B cell (primary cell): ENCODE results near the gene SIPA1L3.

ENCODE experiments used
- EZH2 ChIP-seq: IDR thresholded peaks from 2 replicates; pipeline ENCODE4 v1.6.1; 2012; ENCODE audit warnings: borderline replicate concordance, low read depth, mild to moderate bottlenecking, moderate library complexity, low read length; ENCODE audit not compliant: insufficient read depth, poor library complexity, severe bottlenecking
- TF ChIP-seq, protein P1 (sequence below): fragments of 200-600 bp; IDR thresholded peaks from one replicate; pipeline ENCODE4 v1.8.0; 2022; ENCODE audit warnings: antibody characterized with exemption, mild to moderate bottlenecking

DNA sequence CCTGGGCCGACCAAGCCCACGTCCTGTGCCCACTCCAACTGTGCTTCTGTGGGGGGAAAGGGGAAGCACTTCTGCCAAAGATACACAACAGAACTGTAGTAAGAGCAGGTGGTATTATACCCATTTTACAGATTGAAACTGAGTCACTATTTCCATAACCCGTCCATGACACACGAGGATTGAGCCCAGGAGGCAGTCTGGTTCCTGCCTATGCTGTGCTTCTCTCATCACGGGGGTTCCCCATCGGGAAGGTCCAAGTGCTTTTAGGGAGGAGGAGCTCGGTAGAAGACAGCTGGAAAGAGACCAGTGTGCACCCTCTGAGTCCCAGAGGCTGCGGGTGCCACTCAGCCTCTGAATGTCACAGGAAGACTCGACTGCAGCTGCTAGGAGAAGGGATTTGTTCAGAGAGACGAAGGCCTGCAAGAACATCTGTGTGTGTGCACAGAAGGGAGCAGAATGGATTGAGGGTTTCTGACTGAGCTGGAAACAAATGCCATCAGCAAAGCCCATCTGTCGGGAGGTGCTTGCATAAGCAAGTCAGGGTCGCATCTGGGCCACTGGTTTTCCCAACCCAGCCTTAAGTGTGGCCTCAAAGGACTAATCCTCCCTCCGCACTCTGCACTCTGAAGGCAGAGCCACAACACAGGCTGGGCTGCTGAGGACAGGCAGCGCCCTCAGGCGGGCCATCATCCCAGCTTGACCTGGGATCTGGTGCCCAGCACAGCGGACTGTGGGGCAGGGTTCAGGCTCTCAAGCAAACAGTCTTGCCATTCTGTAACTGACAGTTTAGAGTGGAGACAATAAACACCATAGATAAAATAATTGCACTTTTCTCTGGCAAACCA, 167.1 kb downstream of the SIPA1L3 start:
- no peak for TF ChIP-seq EZH2
- TF ChIP-seq, protein P1, sequence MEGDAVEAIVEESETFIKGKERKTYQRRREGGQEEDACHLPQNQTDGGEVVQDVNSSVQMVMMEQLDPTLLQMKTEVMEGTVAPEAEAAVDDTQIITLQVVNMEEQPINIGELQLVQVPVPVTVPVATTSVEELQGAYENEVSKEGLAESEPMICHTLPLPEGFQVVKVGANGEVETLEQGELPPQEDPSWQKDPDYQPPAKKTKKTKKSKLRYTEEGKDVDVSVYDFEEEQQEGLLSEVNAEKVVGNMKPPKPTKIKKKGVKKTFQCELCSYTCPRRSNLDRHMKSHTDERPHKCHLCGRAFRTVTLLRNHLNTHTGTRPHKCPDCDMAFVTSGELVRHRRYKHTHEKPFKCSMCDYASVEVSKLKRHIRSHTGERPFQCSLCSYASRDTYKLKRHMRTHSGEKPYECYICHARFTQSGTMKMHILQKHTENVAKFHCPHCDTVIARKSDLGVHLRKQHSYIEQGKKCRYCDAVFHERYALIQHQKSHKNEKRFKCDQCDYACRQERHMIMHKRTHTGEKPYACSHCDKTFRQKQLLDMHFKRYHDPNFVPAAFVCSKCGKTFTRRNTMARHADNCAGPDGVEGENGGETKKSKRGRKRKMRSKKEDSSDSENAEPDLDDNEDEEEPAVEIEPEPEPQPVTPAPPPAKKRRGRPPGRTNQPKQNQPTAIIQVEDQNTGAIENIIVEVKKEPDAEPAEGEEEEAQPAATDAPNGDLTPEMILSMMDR: no peak
